ENCODE measurements around the gene TMEM273.

TMEM273 gene

GRCh38 chr10:49115796-49116508 lies 72.2 kb downstream of the TMEM273 start:
- no peak for TF ChIP-seq CTCF (IDR thresholded peaks at IDR 0.05; ENCODE audit: low read depth, low read length)
- no peak for DNase-seq (ENCODE audit: extremely low read depth, low read depth)

GRCh38 chr10:49115015-49115795 lies 73.0 kb downstream of the TMEM273 start, which contains the start of gene VSTM4:
VSTM4 (minus strand) TSS chr10:49115522; CDS start chr10:49115485, 37 bp downstream.
- no peak for TF ChIP-seq CTCF (IDR thresholded peaks at IDR 0.05; ENCODE audit: low read depth, low read length)
- DNase-seq (ENCODE audit: extremely low read depth, low read depth), result no peak

- no peak for DNase-seq (ENCODE audit: extremely low read depth, low read depth)
- TF ChIP-seq CTCF (IDR thresholded peaks at IDR 0.05; ENCODE audit: low read depth, low read length), result no peak; the same call in 1 of the 2 replicates
Observed at GRCh38 chr10:49114718-49115014, 73.5 kb downstream of the TMEM273 start.

GRCh38 chr10:49113741-49114141 lies 74.5 kb downstream of the TMEM273 start:
- DNase-seq (ENCODE audit: extremely low read depth, low read depth), result no peak
- TF ChIP-seq CTCF (IDR thresholded peaks at IDR 0.05; ENCODE audit: low read depth, low read length), result no peak

- no peak for DNase-seq (ENCODE audit: extremely low read depth, low read depth)
Observed at GRCh38 chr10:49112851-49113250, 75.3 kb downstream of the TMEM273 start.

GRCh38 chr10:49112098-49112497 lies 76.1 kb downstream of the TMEM273 start:
- no peak for DNase-seq (ENCODE audit: extremely low read depth, low read depth)
- no peak for TF ChIP-seq CTCF (IDR thresholded peaks at IDR 0.05; ENCODE audit: low read depth, low read length)

More at GRCh38 chr10:49112851-49113250, 75.3 kb downstream of the TMEM273 start:
- no peak for TF ChIP-seq CTCF (IDR thresholded peaks at IDR 0.05; ENCODE audit: low read depth, low read length)

- DNase-seq (ENCODE audit: extremely low read depth, low read depth), result no peak
- TF ChIP-seq CTCF (IDR thresholded peaks at IDR 0.05; ENCODE audit: low read depth, low read length), result no peak
Observed at GRCh38 chr10:49111320-49111698, 76.9 kb downstream of the TMEM273 start.
